Measurements from ENCODE around the gene KIF16B.

DNA sequence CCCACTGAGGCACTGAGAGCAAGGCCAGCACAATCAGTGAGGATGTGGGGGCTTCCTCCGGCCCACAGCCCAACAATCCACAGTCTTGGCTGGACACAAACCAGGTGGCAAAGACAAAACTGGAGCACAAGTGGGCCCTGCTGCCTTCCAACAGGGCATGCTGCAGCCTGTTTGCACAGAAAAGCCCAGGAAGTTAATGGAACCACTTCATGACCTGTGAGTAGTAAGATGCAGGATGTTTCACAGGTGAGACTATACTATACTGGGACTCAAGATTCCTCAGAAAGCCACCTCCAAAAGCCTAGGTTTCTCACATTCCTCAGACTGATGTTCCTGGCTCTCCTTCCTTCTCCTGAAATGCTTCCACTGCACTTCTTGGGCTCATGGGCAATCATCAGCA, 235.5 kb downstream of the KIF16B start:
- TF ChIP-seq, protein P1, sequence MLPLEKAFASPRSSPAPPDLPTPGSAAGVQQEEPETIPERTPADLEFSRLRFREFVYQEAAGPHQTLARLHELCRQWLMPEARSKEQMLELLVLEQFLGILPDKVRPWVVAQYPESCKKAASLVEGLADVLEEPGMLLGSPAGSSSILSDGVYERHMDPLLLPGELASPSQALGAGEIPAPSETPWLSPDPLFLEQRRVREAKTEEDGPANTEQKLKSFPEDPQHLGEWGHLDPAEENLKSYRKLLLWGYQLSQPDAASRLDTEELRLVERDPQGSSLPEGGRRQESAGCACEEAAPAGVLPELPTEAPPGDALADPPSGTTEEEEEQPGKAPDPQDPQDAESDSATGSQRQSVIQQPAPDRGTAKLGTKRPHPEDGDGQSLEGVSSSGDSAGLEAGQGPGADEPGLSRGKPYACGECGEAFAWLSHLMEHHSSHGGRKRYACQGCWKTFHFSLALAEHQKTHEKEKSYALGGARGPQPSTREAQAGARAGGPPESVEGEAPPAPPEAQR (tag by site-specific recombination; IDR thresholded peaks at IDR 0.05): no peak
- TF ChIP-seq HOXA7 (CRISPR knock-in tag; IDR thresholded peaks at IDR 0.05; ENCODE audit: borderline replicate concordance): no peak
- TF ChIP-seq BCL11B (tag by site-specific recombination; IDR thresholded peaks at IDR 0.05; ENCODE audit: low read depth): no peak
- no peak for TF ChIP-seq ZNF274 (IDR thresholded peaks at IDR 0.05; ENCODE audit: low read length)
- no peak for TF ChIP-seq ZNF274 (tag by site-specific recombination; IDR thresholded peaks at IDR 0.05; ENCODE audit: borderline replicate concordance)
- TF ChIP-seq, protein P2, sequence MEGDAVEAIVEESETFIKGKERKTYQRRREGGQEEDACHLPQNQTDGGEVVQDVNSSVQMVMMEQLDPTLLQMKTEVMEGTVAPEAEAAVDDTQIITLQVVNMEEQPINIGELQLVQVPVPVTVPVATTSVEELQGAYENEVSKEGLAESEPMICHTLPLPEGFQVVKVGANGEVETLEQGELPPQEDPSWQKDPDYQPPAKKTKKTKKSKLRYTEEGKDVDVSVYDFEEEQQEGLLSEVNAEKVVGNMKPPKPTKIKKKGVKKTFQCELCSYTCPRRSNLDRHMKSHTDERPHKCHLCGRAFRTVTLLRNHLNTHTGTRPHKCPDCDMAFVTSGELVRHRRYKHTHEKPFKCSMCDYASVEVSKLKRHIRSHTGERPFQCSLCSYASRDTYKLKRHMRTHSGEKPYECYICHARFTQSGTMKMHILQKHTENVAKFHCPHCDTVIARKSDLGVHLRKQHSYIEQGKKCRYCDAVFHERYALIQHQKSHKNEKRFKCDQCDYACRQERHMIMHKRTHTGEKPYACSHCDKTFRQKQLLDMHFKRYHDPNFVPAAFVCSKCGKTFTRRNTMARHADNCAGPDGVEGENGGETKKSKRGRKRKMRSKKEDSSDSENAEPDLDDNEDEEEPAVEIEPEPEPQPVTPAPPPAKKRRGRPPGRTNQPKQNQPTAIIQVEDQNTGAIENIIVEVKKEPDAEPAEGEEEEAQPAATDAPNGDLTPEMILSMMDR (tag by site-specific recombination; IDR thresholded peaks at IDR 0.05): no peak
- TF ChIP-seq BCL11A (tag by site-specific recombination; IDR thresholded peaks at IDR 0.05; ENCODE audit: low read depth): no peak
- no peak for TF ChIP-seq ZNF785 (tag by site-specific recombination; IDR thresholded peaks at IDR 0.05)
- TF ChIP-seq, protein P3, sequence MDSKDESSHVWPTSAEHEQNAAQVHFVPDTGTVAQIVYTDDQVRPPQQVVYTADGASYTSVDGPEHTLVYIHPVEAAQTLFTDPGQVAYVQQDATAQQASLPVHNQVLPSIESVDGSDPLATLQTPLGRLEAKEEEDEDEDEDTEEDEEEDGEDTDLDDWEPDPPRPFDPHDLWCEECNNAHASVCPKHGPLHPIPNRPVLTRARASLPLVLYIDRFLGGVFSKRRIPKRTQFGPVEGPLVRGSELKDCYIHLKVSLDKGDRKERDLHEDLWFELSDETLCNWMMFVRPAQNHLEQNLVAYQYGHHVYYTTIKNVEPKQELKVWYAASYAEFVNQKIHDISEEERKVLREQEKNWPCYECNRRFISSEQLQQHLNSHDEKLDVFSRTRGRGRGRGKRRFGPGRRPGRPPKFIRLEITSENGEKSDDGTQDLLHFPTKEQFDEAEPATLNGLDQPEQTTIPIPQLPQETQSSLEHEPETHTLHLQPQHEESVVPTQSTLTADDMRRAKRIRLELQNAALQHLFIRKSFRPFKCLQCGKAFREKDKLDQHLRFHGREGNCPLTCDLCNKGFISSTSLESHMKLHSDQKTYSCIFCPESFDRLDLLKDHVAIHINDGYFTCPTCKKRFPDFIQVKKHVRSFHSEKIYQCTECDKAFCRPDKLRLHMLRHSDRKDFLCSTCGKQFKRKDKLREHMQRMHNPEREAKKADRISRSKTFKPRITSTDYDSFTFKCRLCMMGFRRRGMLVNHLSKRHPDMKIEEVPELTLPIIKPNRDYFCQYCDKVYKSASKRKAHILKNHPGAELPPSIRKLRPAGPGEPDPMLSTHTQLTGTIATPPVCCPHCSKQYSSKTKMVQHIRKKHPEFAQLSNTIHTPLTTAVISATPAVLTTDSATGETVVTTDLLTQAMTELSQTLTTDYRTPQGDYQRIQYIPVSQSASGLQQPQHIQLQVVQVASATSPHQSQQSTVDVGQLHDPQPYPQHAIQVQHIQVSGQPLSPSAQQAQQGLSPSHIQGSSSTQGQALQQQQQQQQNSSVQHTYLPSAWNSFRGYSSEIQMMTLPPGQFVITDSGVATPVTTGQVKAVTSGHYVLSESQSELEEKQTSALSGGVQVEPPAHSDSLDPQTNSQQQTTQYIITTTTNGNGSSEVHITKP (tag by site-specific recombination; IDR thresholded peaks at IDR 0.05): no peak

Data from HEK293 (cell line).